GM23338 (cell line): ENCODE measurements around the gene AGXT. TPM values are rescaled to one million over a fixed set of nuclear protein-coding genes. Genes with fewer than 3 reads are reported as not detected.

Experiments used
- ATAC-seq: fragments of 200-7000 bp; cut with Tn5 transposase; 3 replicates; pipeline ENCODE4 v1.9.1; 2020
- DNase-seq: peaks from one replicate; pipeline ENCODE4 v3.0.0-alpha.2; 2015; ENCODE audit warnings: low spot score
- H2AFZ ChIP-seq: fragments of 200-600 bp; sonication (generic); 2 replicates; pipeline ENCODE4 v1.8.0; 2016; ENCODE audit warnings: antibody characterized with exemption, mild to moderate bottlenecking, moderate library complexity
- H3F3A ChIP-seq: fragments of 200-600 bp; sonication (generic); replicated peaks from 2 replicates; pipeline ENCODE4 v1.8.0; 2017; ENCODE audit warnings: antibody characterized with exemption, mixed run types, low read depth
- H3K27ac ChIP-seq: fragments of 200-600 bp; sonication (generic); 2 replicates; pipeline ENCODE4 v1.6.1; 2016; ENCODE audit warnings: low read depth
- H3K27me3 ChIP-seq: fragments of 200-600 bp; sonication (generic); 2 replicates; pipeline ENCODE4 v1.8.0; 2016; ENCODE audit warnings: mild to moderate bottlenecking, mixed run types, moderate library complexity; ENCODE audit not compliant: insufficient read depth
- H3K36me3 ChIP-seq: fragments of 200-600 bp; sonication (generic); 2 replicates; pipeline ENCODE4 v1.8.0; 2016; ENCODE audit warnings: mild to moderate bottlenecking; ENCODE audit not compliant: insufficient read depth
- H3K4me1 ChIP-seq: fragments of 200-600 bp; sonication (generic); 2 replicates; pipeline ENCODE4 v1.8.0; 2016; ENCODE audit warnings: mild to moderate bottlenecking, moderate library complexity; ENCODE audit not compliant: insufficient read depth
- H3K4me2 ChIP-seq: fragments of 200-600 bp; sonication (generic); 2 replicates; pipeline ENCODE4 v1.7.1; 2017; ENCODE audit warnings: mixed run types
- H3K4me3 ChIP-seq: fragments of 200-600 bp; sonication (generic); 2 replicates; pipeline ENCODE4 v1.6.1; 2016; ENCODE audit warnings: mixed run types
- H3K79me2 ChIP-seq: fragments of 200-600 bp; sonication (generic); replicated peaks from 2 replicates; pipeline ENCODE4 v1.8.0; 2017; ENCODE audit warnings: mild to moderate bottlenecking; ENCODE audit not compliant: insufficient read depth
- H3K9me2 ChIP-seq: fragments of 200-600 bp; sonication (generic); 2 replicates; pipeline ENCODE4 v1.8.0; 2017; ENCODE audit not compliant: insufficient read depth
- H4K20me1 ChIP-seq: fragments of 200-600 bp; sonication (generic); replicated peaks from 2 replicates; pipeline ENCODE4 v1.8.0; 2017; ENCODE audit warnings: mild to moderate bottlenecking; ENCODE audit not compliant: insufficient read depth
- H3K27ac Mint-ChIP-seq: 2 replicates; pipeline ENCODE4 v1.8.0; 2020; ENCODE audit warnings: inconsistent platforms, mild to moderate bottlenecking, moderate library complexity, mixed read lengths
- H3K27me3 Mint-ChIP-seq: 3 replicates; pipeline ENCODE4 v1.8.0; 2022; ENCODE audit warnings: low read depth, mild to moderate bottlenecking, moderate library complexity, mixed read lengths, inconsistent platforms; ENCODE audit not compliant: insufficient read depth, poor library complexity
- H3K36me3 Mint-ChIP-seq: 3 replicates; pipeline ENCODE4 v1.8.0; 2021; ENCODE audit warnings: low read depth, mild to moderate bottlenecking, inconsistent platforms, moderate library complexity, mixed read lengths
- H3K4me1 Mint-ChIP-seq: 3 replicates; pipeline ENCODE4 v1.8.0; 2020; ENCODE audit warnings: mild to moderate bottlenecking, inconsistent platforms, mixed read lengths
- H3K4me3 Mint-ChIP-seq: 3 replicates; pipeline ENCODE4 v1.8.0; 2021; ENCODE audit warnings: moderate library complexity, mild to moderate bottlenecking, inconsistent platforms, mixed read lengths
- H3K9me3 Mint-ChIP-seq: 3 replicates; pipeline ENCODE4 v1.8.0; 2020; ENCODE audit warnings: moderate library complexity, mild to moderate bottlenecking, inconsistent platforms, mixed read lengths
- CTCF ChIP-seq, 2 experiments: fragments of 200-600 bp in 1 of 2; sonication (generic) in 1 of 2; conservative IDR thresholded peaks; 2 replicates each; pipeline versions ENCODE4 v1.5.1 to v1.6.1; 2016 to 2017; ENCODE audit warnings: antibody characterized with exemption in 2 of 2, low read depth in 2 of 2, mild to moderate bottlenecking in 2 of 2, moderate library complexity in 1 of 2
- EZH2 ChIP-seq: fragments of 200-600 bp; sonication (generic); IDR thresholded peaks from one replicate; pipeline ENCODE4 v1.8.0; 2017; ENCODE audit warnings: antibody characterized with exemption, mild to moderate bottlenecking, low read depth; ENCODE audit not compliant: unreplicated experiment
- EZH2phosphoT487 ChIP-seq: fragments of 200-600 bp; sonication (generic); IDR thresholded peaks from one replicate; pipeline ENCODE4 v1.8.1; 2018; ENCODE audit warnings: antibody characterized with exemption; ENCODE audit not compliant: unreplicated experiment
- JUNB ChIP-seq: IDR thresholded peaks from one replicate; pipeline ENCODE4 v1.6.1; 2016; ENCODE audit warnings: antibody characterized with exemption; ENCODE audit not compliant: unreplicated experiment
- NANOG ChIP-seq: IDR thresholded peaks from 2 replicates; pipeline ENCODE4 v1.6.1; 2016; ENCODE audit warnings: antibody characterized with exemption, borderline replicate concordance
- POLR2AphosphoS5 ChIP-seq: IDR thresholded peaks from 2 replicates; pipeline ENCODE4 v1.6.1; 2016; ENCODE audit warnings: antibody characterized with exemption, low read depth
- STAT1 ChIP-seq: IDR thresholded peaks from one replicate; pipeline ENCODE4 v1.6.1; 2016; ENCODE audit warnings: antibody characterized with exemption; ENCODE audit not compliant: unreplicated experiment
- ZNF114 ChIP-seq: fragments of 250-450 bp; sonication (Bioruptor Pico); IDR thresholded peaks from 2 replicates; pipeline ENCODE4 v1.5.0; 2020; ENCODE audit warnings: mild to moderate bottlenecking, moderate library complexity
- ZNF331 ChIP-seq: fragments of 250-450 bp; sonication (Bioruptor Pico); IDR thresholded peaks from 2 replicates; pipeline ENCODE4 v1.5.0; 2020; ENCODE audit warnings: low read depth, mild to moderate bottlenecking, moderate library complexity
- polyA plus RNA-seq: library from polyadenylated mRNA; unstranded; fragments of >200 nt; fragmentation: Nextera tagmentation; extraction: Ambion mirVana; gene quantifications from 2 replicates; pipeline ENCODE4 v1.2.1, GENCODE V29; 2016
- total RNA-seq: library from RNA; depleted of rRNA; stranded (reverse); fragments of >200 nt; shearing (Covaris generic); gene quantifications from 2 replicates; pipeline ENCODE4 v1.2.3, GENCODE V29; 2014
- TF ChIP-seq, protein P1 (sequence below): IDR thresholded peaks from one replicate; pipeline ENCODE4 v1.6.1; 2018; ENCODE audit warnings: antibody characterized with exemption; ENCODE audit not compliant: unreplicated experiment

Gene AGXT
- total and polyA plus RNA-seq, 2 experiments from 2014 or later, result not detected

GRCh38 chr2:240891492-240892340 lies 23.1 kb downstream of the AGXT start:
- Histone ChIP-seq H3K27ac (no peak overlapping the region), H3K79me2 (no peaks in the 10 kb centered on the region), H4K20me1 (no peaks in the 10 kb centered on the region), H2AFZ (no peak overlapping the region), H3K4me1 (no peaks in the 10 kb centered on the region), H3K27me3 (no peaks in the 10 kb centered on the region), H3K4me3 (no peak overlapping the region), H3F3A (no peaks in the 10 kb centered on the region), H3K4me2 (no peak overlapping the region), H3K9me2 (no peaks in the 10 kb centered on the region), H3K36me3 (no peaks in the 10 kb centered on the region)
- no peak overlapping the region for H3K4me3 Mint-ChIP-seq
- H3K27ac Mint-ChIP-seq, result no peak overlapping the region
- ATAC-seq, result no peak
- H3K27me3 Mint-ChIP-seq, result peaks cover 5% of the 10 kb centered on the region
- peaks cover 3% of the 10 kb centered on the region; the same call in 1 of the 3 replicates for H3K4me1 Mint-ChIP-seq
- H3K36me3 Mint-ChIP-seq, result no peaks in the 10 kb centered on the region
- DNase-seq, result no peak
- no peaks in the 10 kb centered on the region for H3K9me3 Mint-ChIP-seq
- TF ChIP-seq CTCF (conservative IDR thresholded peaks at IDR 0.05; ENCODE audit: low read depth in 2 of 2) (no peak), JUNB (no peak), STAT1 (no peak), NANOG (no peak), ZNF114 (CRISPR knock-in tag) (no peak), POLR2AphosphoS5 (no peak), EZH2phosphoT487 (no peak), ZNF331 (CRISPR knock-in tag) (no peak), EZH2 (no peak)
- TF ChIP-seq, protein P1, sequence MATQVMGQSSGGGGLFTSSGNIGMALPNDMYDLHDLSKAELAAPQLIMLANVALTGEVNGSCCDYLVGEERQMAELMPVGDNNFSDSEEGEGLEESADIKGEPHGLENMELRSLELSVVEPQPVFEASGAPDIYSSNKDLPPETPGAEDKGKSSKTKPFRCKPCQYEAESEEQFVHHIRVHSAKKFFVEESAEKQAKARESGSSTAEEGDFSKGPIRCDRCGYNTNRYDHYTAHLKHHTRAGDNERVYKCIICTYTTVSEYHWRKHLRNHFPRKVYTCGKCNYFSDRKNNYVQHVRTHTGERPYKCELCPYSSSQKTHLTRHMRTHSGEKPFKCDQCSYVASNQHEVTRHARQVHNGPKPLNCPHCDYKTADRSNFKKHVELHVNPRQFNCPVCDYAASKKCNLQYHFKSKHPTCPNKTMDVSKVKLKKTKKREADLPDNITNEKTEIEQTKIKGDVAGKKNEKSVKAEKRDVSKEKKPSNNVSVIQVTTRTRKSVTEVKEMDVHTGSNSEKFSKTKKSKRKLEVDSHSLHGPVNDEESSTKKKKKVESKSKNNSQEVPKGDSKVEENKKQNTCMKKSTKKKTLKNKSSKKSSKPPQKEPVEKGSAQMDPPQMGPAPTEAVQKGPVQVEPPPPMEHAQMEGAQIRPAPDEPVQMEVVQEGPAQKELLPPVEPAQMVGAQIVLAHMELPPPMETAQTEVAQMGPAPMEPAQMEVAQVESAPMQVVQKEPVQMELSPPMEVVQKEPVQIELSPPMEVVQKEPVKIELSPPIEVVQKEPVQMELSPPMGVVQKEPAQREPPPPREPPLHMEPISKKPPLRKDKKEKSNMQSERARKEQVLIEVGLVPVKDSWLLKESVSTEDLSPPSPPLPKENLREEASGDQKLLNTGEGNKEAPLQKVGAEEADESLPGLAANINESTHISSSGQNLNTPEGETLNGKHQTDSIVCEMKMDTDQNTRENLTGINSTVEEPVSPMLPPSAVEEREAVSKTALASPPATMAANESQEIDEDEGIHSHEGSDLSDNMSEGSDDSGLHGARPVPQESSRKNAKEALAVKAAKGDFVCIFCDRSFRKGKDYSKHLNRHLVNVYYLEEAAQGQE, result no peak

DNA sequence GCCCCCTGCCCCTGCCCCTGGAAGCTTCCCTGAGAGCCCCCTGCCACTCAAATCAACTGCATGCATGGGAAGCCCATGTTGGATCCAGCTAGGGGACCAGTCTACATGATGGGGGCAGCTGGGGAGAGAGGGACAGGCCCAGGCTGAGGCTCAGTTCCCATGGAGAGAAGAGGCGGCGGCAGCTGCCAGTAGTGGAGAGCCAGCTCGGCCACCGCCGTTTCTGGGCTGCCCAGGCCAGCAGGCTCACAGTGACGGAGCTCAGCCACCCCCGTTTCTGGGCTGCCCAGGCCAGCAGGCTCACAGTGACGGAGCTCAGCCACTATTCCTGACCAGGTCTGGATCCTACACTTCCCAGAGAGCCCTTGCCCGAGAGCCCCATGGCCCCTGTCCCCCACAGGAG lies 23.7 kb downstream of the AGXT start:
- ATAC-seq (no peak), DNase-seq (no peak)
- Mint-ChIP-seq H3K27me3 (peaks cover 5% of the 10 kb centered on the region), H3K36me3 (no peaks in the 10 kb centered on the region), H3K9me3 (no peaks in the 10 kb centered on the region), H3K4me1 (peaks cover 1% of the 10 kb centered on the region; the same call in 1 of the 3 replicates), H3K27ac (no peak overlapping the region), H3K4me3 (no peak overlapping the region)
- H2AFZ ChIP-seq, result no peak overlapping the region
- H3K9me2 ChIP-seq, result no peaks in the 10 kb centered on the region
- no peak overlapping the region for H3K4me3 ChIP-seq
- H3K36me3 ChIP-seq, result no peaks in the 10 kb centered on the region
- H3K27me3 ChIP-seq, result no peaks in the 10 kb centered on the region
- no peak overlapping the region for H3K4me2 ChIP-seq
- H3K4me1 ChIP-seq, result no peaks in the 10 kb centered on the region
- no peaks in the 10 kb centered on the region for H3K79me2 ChIP-seq
- H3K27ac ChIP-seq, result no peak overlapping the region
- H4K20me1 ChIP-seq, result no peaks in the 10 kb centered on the region
- no peaks in the 10 kb centered on the region for H3F3A ChIP-seq
- TF ChIP-seq ZNF331 (CRISPR knock-in tag), result no peak
- TF ChIP-seq EZH2, result no peak
- TF ChIP-seq JUNB, result no peak
- TF ChIP-seq NANOG, result no peak
